AG20443 (cell line): ENCODE measurements around the gene GRIP1.
"Not testable (repeated sequence)": the region's sequence is repeated elsewhere in the genome, so short reads cannot be mapped to it uniquely, and the experiment has no call there.

Source experiments
- DNase-seq: peaks from one replicate; pipeline ENCODE4 v3.0.0; 2012; ENCODE audit warnings: low spot score, mixed read lengths

Gene GRIP1

GRCh38 chr12:66321435-66321834, 357.4 kb downstream of the GRIP1 start:
- no peak for DNase-seq

GRCh38 chr12:66320996-66321395, 357.9 kb downstream of the GRIP1 start:
- no peak for DNase-seq

- no peak for DNase-seq
Measured at GRCh38 chr12:66319266-66319954, 359.5 kb downstream of the GRIP1 start.

- no peak for DNase-seq
Measured at GRCh38 chr12:66314278-66314677, 364.6 kb downstream of the GRIP1 start.

- DNase-seq, result no peak
Measured at GRCh38 chr12:66312189-66312588, 366.7 kb downstream of the GRIP1 start.

- no peak for DNase-seq
Measured at GRCh38 chr12:66309606-66310005, 369.3 kb downstream of the GRIP1 start.

GRCh38 chr12:66304296-66304900, 374.5 kb downstream of the GRIP1 start:
- DNase-seq, result no peak

GRCh38 chr12:66303316-66303804, 375.5 kb downstream of the GRIP1 start:
- DNase-seq, result not testable (repeated sequence)

GRCh38 chr12:66302827-66303169, 376.1 kb downstream of the GRIP1 start:
- no peak for DNase-seq

GRCh38 chr12:66301944-66302826, 376.7 kb downstream of the GRIP1 start, which contains the start of gene HELB:
TSS of gene HELB (plus strand) at chr12:66302493. CDS start at chr12:66302604, 111 bp downstream.
- peak; percentile 98 for DNase-seq

GRCh38 chr12:66297923-66298322, 381.0 kb downstream of the GRIP1 start:
- no peak for DNase-seq
